SK-MEL-5 (cell line): Measurements from ENCODE around the gene STK32B. TPM values are rescaled to one million over a fixed set of nuclear protein-coding genes. Genes with fewer than 3 reads are reported as not detected.
"Not testable (repeated sequence)": the region's sequence is repeated elsewhere in the genome, so short reads cannot be mapped to it uniquely, and the experiment has no call there.

Experiments used
- DNase-seq: peaks from one replicate; pipeline ENCODE4 v3.0.0-alpha.2; 2016; ENCODE audit warnings: low read depth, low spot score
- in situ Hi-C: cut with HindIII; loops from 2 replicates; pipeline ENCODE4 v1.10.0; 2016; ENCODE audit warnings: low sequenced_read_pairs, high pct_unique_total_duplicates, low pct_unique_long_range_greater_than_20kb
- polyA plus RNA-seq, 2 experiments: library from polyadenylated mRNA; depleted of rRNA; stranded (reverse); fragments of >200 nt; gene quantifications; 2 replicates each; pipeline ENCODE4 v1.2.3, GENCODE V29; 2015
- total RNA-seq: library from RNA; depleted of rRNA; stranded (reverse); fragments of >200 nt; shearing (Covaris generic); gene quantifications from 2 replicates; pipeline ENCODE4 v1.2.3, GENCODE V29; 2014; rRNA removed

STK32B gene
- 3.1 and 3.7 TPM in 2 replicates for total RNA-seq
- polyA plus RNA-seq (2015; cell fraction: cytosol; rRNA removed), result 5.7 and 6.6 TPM in 2 replicates
- polyA plus RNA-seq (2015; cell fraction: nucleus; rRNA removed), result 3.2 and 11.3 TPM in 2 replicates

- peak; percentile 66 for DNase-seq
- in situ Hi-C loops, result no loop called here
Observed at GRCh38 chr4:5051278-5052203, at the start of gene STK32B. Gene STK32B (plus strand): TSS chr4:5051480.

GRCh38 chr4:5001641-5002040 lies 49.6 kb upstream of the STK32B start:
- DNase-seq, in situ Hi-C loops: not testable (repeated sequence)

DNA sequence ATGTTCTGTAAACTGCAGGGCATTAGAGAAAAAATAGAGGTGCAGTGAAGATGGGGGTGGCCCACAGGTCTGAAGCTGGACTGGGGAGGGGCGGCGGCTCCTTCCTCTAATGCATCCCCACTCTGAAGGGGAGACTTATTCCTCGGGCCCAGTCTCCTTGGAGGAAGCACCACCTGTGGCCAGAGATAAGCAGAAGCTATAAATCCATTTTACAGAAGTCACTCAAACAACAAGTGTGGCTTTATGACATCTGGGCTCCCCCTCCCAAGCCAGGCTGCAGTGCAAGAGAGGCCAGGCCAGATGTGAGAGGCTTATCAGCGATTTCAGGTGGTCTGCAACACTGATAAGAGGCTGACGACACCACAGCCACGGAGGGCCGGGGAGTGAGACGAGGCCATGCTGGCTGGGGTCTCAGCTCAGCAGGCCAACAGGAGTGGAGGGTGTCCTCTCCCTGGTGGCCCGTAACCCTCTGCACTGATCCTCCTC lies 47.9 kb upstream of the STK32B start:
- in situ Hi-C loops, result no loop called here
- no peak for DNase-seq

DNA sequence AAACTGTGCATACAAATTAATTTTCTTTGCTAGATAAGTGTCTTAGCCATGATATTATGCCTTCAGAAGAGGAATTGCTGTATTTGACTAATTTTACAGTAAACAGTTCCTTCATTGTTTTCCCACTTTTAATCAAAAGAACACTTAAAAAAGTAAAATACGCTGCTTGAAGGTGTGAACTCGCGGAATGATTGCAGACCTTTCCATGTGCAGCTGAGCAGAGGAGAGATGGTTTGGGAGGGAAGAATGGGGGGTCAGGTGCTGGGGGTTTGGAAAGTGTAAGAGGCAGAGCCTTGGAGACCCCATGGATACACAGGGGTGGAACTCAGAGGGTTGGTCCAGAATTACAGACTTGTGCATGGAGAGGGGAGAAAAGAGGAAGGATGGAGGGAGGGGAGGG lies 47.4 kb upstream of the STK32B start:
- in situ Hi-C loops, result no loop called here
- no peak for DNase-seq

DNA sequence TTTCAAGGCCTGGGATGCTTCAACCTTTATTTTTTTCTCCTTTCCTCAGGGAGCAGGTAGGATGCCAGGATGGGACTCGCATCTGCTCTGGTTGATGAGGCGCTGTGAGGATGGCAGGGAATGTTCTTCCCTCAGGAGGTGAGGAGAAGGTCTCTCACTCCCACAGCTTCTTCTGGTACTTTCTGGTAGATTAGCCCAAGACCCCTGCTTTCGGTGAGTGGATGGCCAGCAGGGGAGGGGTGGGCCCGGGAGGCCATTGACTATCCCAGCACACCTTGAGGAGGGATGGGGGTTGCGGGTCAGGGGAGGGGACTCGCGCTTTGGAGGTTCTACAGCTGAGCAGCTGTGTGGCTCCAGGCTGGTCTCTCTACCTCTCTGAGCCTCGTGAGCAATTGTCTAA lies 46.8 kb upstream of the STK32B start:
- in situ Hi-C loops, result no loop called here
- no peak for DNase-seq

DNA sequence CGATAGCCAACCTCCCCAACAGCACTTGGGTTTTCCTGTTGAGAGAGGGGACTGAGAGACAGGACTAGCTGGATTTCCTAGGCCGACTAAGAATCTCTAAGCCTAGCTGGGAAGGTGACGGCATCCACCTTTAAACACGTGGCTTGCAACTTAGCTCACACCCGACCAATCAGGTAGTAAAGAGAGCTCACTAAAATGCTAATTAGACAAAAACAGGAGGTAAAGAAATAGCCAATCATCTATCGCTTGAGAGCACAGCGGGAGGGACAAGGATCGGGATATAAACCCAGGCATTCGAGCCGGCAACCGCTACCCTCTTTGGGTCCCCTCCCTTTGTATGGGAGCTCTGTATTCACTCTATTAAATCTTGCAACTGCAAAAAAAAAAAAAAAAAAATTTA lies 44.3 kb upstream of the STK32B start:
- DNase-seq, in situ Hi-C loops: not testable (repeated sequence)

DNA sequence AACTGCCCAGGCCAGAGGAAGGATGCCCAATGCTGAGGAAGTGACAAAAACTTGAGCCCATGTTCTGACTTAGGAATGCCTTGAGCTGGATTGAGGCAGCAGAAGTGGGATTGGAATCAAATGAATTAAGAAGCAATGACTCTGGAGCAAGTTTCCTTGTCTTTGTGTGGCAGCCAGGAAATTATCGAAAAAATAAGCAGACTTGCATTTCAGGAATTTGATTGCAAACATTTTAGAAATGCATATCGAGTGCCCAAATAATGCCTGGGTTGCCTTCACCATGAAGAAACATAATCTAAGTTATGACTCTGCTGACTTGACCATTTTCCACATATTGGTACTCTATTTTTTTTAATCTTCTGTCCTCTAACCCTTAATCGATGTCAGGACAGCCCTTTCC lies 41.5 kb upstream of the STK32B start:
- in situ Hi-C loops, result no loop called here
- no peak for DNase-seq

GRCh38 chr4:5010984-5011383 lies 40.3 kb upstream of the STK32B start:
- no peak for DNase-seq
- in situ Hi-C loops, result no loop called here

DNA sequence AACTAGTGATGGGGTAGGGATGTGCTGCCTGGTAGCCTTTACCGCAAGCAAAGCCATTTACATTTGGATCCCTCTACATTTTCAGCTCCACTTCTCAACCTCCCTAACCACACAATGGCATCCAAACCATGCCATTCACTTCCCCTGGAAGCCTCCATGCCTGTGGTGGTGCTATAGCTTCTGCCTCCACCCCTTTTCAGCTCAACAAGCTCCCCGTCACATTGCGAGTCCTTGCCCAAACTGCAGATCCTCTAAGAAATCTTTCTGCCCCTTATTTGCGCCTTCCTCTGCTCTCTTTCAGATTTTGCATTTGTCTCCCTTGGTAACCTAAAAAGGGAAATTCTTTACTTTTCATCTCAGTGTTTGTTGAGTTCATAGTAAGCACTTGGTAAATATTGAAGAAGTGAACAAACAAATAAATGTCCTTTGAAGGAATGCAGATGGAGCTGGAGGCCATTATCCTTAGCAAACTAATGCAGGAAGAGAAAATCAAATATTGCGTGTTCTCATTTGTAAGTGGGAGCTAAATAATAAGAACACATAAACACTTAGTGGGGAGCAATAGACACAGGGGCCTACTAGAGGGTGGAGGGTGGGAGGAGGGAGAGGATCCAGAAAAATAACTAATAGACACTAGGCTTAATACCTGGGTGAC lies 38.9 kb upstream of the STK32B start:
- no peak for DNase-seq
- in situ Hi-C loops, result no loop called here

DNA sequence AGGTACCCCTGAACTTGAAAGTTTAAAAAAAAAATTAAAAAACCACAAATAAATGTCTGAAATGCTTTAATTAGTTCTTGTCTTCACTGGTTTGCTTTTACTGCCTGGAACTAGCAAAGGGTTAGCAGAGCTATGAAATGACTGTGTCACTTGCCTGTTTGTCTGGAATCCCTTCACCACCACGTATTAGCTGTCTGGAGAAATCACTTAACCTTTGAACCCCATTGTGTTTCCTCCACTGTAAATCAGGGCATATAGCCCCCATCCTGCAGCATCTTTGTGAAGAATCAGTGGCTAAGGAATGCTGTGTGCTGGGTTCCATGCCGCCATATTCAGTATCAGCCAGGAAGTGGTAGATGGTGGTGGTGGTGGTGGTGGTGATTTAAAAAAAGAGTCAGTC lies 38.3 kb upstream of the STK32B start:
- in situ Hi-C loops, result no loop called here

DNA sequence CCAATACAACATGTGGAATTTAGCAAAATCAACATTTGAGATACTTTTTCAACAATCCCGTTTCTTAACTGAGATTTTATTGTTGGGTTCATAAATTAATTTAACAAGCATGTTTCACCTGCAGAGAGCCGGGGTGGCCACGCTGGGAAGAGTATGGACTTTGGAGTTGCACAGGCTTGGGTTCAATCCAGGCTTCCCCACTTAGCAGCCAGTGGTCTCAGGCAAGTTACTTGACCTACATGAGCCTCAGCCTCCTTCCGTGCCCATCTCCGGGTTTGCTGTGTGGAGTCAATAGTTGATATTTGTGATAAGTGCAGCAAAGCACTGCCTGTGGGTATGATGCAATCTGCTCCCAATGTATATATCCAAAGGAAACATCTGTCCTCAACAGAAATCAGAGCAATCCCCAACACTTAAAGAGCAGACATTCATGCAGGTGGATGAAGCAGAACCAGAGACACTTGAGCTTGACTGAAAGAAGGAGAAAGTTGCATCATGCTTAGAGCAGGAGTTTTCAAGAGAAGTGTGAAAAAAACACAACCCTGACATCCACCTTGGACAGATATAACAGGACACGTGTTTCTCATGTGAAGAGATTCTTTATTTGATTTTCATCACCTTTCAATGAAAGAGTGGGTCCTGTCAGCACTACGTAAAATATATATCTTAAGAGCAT lies 37.1 kb upstream of the STK32B start:
- in situ Hi-C loops, result no loop called here
- no peak for DNase-seq

More for the DNA sequence above, 38.3 kb upstream of the STK32B start:
- DNase-seq, result no peak

DNA sequence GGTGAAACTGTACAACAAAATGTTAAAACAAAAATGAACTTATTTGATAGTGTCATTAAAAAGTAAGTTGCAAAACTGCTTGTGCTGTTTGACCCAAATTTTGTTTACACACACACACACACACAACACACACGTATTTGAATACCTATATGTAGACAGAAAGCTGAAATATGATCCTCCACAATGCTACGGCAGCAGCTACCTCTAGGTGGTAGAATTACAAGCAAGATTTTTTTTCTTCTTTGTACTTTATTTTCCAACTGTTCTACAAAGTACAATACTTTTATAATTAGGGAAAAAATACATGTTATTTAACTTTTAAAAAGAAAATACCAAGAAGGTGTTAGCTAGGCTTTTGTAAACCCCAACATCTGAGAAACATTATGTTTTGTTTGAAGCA lies 33.2 kb upstream of the STK32B start:
- no peak for DNase-seq
- in situ Hi-C loops, result no loop called here

GRCh38 chr4:5018603-5019002 lies 32.7 kb upstream of the STK32B start:
- no peak for DNase-seq
- in situ Hi-C loops, result no loop called here

DNA sequence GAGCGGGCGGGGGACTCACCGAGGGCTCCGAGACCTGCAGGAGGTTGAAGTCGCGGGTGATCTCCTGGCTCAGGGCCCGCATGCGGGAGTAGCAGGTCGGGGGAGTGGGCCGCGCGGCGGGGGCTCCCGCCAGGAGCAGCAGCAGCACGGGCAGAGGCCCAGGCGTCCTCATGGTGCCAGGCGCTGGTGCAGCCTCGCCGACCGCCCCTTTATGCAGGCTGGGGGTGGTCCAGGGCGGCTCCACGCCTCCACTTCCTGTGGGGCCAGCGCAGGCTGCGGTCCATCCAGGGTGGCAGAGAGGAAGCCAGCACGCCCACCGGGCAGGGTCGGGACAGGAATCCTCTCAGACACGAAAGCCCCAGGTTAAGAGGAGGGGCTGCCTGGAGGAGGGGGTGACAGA lies 32.0 kb upstream of the STK32B start, which contains the start of gene CYTL1:
Gene CYTL1, minus strand, starts transcription at position 185 of the 400 bp plus-strand sequence. Its CDS starts 13 bp downstream, at position 172.
- DNase-seq, result no peak
- in situ Hi-C loops, result no loop called here

GRCh38 chr4:5019796-5020195 lies 31.5 kb upstream of the STK32B start:
- no peak for DNase-seq
- in situ Hi-C loops, result no loop called here

GRCh38 chr4:5020341-5020740 lies 30.9 kb upstream of the STK32B start:
- in situ Hi-C loops, result no loop called here
- no peak for DNase-seq

- DNase-seq, result no peak
- in situ Hi-C loops, result no loop called here
Observed at GRCh38 chr4:5021546-5021945, 29.7 kb upstream of the STK32B start.

DNA sequence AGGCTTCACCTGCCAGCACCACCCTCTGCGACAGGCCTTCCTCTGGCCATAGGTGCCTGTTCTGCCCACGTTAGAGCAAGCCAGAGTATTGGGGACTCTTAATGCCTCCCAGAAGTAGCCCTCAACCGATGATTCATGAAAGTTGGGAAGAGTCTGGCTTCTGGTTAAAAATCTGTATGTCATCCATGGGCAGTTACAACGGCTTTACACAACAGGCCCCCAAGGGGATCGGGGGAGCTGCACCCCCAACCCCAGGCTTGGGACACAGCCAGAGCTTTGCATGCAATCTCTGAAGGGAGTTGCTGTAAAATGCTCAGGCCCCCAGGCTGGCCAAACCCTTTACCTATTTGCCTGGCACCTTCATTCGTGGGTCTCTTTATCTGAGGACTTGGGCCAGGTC lies 26.6 kb upstream of the STK32B start:
- in situ Hi-C loops, result no loop called here
- no peak for DNase-seq
